Measurements from ENCODE around the gene MYL3.
A peak's percentile ranks its signal among the peaks of the same experiment; 100 is the strongest.
"Not testable (repeated sequence)": the region's sequence is repeated elsewhere in the genome, so short reads cannot be mapped to it uniquely, and the experiment has no call there.

The MYL3 gene

DNA sequence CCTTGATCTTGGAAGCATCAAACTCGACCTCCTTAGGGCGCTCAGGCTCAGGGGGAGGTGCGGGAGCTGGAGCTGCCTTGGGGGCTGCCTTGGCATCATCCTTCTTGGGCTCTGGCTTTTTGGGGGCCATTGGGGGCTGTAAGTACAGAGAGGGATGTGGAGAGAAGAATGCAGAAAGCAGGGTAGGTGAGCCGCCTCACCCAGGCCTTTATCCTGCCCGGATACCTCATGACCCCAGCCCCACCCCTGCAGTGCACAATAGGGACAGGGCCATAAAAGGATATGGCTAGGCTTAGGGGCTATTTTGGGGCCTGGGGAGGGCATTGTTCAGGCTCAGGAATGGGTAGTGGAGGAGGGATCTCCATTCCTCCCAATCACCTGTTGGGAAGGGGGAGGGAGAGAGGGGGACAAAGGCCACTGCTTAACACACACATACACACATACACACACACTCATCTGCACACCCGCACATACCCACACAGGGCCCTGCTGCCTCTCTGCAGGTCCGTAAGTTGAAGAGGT is at the start of gene MYL3:
Gene MYL3, minus strand, starts transcription at position 184 of the 522 bp plus-strand sequence. Its CDS starts 54 bp downstream, at position 130.
- DNase-seq: no peak

DNA sequence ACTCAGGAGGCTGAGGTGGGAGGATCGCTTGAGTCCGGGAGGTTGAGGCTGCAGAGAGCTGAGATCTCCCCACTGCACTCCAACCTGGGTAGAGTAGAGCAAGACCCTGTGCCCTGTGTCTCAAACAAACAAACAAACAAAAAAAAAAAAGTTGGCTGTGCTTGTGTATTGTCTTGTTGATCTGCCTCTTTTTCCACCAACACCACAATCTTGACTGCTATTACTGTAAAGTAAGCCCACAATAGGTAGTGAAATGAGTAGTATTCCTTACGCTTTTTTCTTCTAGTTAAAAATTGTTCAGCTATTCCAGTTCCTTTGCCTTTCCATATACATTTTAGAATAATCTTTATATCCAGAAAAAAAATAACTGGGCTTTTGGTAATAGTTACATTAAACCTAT is 49.7 kb upstream of the MYL3 start:
- no peak for DNase-seq

DNA sequence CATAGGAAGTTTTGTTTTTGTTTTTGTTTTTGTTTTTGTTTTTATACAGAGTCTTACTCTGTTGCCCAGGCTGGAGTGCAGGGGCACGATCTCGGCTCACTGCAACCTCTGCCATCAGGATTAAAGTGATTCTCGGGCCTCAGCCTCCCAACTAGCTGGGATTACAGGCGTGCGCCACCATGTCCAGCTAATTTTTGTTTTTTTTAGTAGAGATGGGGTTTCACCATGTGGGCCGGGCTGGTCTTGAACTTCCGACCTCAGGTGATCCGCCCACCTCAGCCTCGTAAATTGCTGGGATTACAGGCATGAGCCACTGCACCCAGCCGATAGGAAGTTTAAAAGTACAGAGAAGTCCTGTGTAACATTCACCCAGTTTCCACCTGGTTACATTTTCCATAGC is 47.7 kb upstream of the MYL3 start:
- DNase-seq: not testable (repeated sequence)

- no peak for DNase-seq
Observed at GRCh38 chr3:46910166-46910760, 47.0 kb upstream of the MYL3 start.

GRCh38 chr3:46909535-46910161 is 46.4 kb upstream of the MYL3 start:
- peak; percentile 80 for DNase-seq

GRCh38 chr3:46908986-46909534 is 45.8 kb upstream of the MYL3 start:
- no peak for DNase-seq

GRCh38 chr3:46908294-46908985 is 45.2 kb upstream of the MYL3 start:
- no peak for DNase-seq

GRCh38 chr3:46907960-46908293 is 44.7 kb upstream of the MYL3 start:
- no peak for DNase-seq

DNA sequence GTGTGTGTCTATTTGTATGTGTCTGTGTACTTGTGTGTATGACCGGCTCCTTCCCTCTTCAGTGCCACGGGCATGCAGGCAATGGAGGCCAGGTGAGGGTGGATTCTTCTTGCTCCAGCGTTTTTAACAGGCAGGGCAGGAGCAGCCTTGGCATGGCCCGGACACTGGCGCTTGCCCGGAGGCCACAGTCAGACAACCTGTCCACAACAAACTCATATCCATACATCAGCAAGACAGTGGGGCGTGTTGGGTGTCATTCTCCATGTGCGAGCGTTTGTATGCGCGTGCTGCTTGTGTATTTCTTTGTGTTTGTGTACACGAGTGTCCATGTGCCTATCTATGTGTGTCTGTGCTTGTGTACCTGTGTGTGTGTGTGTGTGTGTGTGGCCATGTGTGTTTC is 44.0 kb upstream of the MYL3 start:
- no peak for DNase-seq

DNA sequence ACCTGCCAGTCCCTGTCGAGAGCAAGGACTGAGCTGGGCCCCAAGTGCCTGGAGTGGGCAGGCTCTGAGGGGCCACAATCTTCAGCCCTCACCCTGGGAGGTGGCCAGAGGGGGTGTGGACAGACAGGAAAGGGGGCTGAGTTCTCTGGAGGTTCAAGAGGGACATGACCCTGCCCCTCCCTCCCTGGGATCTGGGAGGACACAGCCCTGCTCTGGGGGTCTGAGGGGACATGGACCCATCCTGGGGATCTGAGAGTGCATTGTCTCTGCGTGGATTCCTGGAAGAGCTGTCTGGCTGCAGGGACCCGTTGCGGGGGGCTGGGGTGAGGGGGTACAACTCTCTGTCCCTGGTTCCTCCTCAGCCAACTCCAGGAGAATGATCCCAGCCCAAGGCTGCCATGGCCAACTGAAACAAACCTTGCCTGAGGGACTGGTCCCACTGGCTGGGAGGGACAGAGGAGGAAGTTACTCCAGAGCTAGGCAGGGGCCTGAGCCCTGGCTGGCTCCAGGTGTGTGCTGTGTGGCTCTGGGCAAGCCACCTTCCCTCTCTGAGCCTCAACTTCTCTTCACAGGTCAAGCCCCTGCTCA is 43.3 kb upstream of the MYL3 start:
- peak; percentile 2 for DNase-seq

GRCh38 chr3:46905661-46906451 is 42.6 kb upstream of the MYL3 start:
- DNase-seq: no peak

DNA sequence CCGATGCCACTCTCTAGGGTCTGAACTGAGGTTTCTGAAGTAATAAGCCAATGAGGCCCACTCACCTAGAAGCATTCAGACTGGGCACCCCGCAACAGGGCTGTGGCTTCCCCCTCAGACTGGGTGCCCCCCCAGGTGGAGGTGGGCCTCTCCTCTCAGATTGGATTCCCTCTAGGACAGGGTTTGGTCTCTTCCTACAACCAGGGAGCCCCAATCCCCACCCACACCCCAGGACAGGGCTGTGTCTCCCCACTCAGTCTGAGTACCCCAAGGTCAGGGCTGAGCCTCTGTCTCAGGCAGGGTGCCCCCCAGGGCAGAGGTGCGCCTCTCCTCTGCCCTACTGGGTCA is 41.9 kb upstream of the MYL3 start:
- DNase-seq: no peak

GRCh38 chr3:46904303-46905212 is 41.3 kb upstream of the MYL3 start:
- DNase-seq: no peak

DNA sequence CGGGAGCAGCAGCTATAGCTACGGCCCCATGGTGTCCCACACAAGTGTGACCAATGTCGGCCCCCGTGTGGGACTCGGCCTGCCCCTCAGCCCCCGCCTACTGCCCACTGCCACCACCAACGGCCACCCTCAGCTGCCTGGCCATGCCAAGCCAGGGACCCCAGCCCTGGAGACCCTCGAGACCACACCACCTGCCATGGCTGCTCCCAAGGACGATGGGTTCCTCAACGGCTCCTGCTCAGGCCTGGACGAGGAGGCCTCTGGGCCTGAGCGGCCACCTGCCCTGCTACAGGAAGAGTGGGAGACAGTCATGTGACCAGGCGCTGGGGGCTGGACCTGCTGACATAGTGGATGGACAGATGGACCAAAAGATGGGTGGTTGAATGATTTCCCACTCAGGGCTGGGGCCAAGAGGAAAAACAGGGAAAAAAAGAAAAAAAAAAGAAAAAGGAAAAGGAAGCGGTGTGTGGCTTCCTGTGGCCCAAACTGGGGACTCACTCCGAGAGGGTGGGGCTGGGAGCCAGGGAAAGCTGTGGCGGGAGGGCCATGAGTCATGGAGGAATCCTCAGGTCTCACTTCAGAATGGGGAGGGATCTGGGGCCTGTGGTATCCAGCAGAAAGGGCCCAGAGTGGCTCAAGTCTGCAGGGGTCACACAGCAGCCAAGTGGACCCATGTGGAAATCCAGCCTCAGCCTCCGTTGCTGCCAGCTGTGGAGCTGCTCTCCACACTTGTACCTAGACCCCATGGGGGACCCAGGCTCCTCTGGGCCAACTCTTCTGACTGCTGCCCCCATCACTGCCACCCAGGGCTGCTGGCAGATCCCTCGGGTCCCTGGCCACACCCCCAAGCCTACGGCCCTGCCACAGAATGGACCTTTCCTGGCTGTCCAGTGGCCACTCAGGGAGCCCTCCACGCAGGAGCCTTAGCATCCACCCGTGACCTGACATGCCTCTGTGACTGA is 40.4 kb upstream of the MYL3 start:
- peak; percentile 8 for DNase-seq

DNA sequence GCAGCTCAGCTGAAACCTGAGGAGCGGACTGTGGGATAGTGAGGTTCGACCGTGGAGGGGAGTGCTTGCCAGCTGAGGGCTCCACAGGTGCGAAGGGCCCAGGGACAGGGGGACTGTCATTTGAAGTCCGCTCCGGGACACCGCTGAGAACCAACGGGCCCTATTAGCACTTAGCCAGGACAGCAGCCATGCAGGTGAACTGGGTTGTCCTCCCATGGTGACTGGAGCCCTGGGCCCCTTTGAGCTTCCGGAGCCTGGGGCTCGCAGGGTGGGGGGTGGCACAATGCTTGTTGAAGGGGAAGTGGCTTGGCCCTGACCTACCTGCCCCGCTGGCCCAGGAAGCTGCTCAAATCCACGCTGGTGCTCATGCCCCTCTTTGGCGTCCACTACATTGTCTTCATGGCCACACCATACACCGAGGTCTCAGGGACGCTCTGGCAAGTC is 39.0 kb upstream of the MYL3 start:
- DNase-seq: no peak

DNA sequence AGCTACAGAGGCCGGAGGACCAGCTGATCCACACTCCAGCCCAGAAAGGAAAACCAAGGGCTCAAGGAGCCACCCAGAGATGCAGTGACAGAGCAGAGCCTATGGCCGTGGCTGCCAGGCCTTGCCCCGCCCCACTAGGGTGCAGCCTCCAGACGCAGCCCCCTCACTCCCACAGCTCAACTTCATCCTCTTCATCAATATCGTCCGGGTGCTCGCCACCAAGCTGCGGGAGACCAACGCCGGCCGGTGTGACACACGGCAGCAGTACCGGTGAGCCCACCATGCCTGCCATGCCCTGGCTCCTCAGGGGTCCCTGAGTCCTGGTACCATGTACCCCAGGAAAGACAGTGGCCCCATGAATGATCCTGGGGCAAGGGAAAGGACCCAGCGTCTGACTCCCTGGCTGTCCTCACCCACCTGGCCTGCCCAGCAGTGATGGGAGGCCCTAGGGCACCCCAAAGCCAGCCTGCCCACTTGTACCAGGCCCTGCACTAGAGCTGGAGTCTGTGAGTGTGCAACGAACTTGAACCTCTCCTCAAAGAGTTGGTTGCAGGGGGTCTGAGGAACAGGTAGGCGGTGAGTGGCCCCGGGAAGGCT is 38.4 kb upstream of the MYL3 start:
- DNase-seq: no peak

- no peak for DNase-seq
Observed at GRCh38 chr3:46901061-46901460, 37.8 kb upstream of the MYL3 start.

- DNase-seq: no peak
Observed at GRCh38 chr3:46900356-46900755, 37.1 kb upstream of the MYL3 start.

DNA sequence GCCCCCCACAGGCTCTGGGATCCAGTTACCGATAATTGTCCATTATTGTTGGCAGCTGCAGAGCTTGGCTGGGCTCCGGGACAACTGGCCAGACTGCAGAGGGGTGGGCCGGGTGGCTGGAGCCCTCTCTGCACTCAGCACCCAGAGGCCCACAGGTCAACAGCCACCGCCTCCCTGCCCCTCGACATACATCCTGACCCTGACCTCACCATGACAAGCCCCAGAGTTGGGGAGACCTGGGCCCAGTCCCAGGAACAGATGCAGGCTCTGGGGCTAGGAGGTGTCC is 36.7 kb upstream of the MYL3 start:
- DNase-seq: no peak
